KMS-11 (cell line): Measurements from ENCODE around the gene UBA52.

Source experiments
- H2AFZ ChIP-seq: fragments of 200-600 bp; sonication (generic); 2 replicates; pipeline ENCODE4 v1.6.1; 2016; ENCODE audit warnings: antibody characterized with exemption, mixed run types, low read depth
- H3K27ac ChIP-seq: fragments of 200-600 bp; sonication (generic); 2 replicates; pipeline ENCODE4 v1.6.1; 2016; ENCODE audit warnings: mild to moderate bottlenecking, mixed run types
- H3K27me3 ChIP-seq: fragments of 200-600 bp; sonication (generic); 2 replicates; pipeline ENCODE4 v1.6.1; 2017; ENCODE audit warnings: mild to moderate bottlenecking, low read depth, mixed run types, moderate library complexity; ENCODE audit not compliant: insufficient read depth
- H3K36me3 ChIP-seq: fragments of 200-600 bp; sonication (generic); 2 replicates; pipeline ENCODE4 v1.6.1; 2017; ENCODE audit warnings: mild to moderate bottlenecking, mixed run types; ENCODE audit not compliant: insufficient read depth
- H3K4me1 ChIP-seq: fragments of 200-600 bp; sonication (generic); 2 replicates; pipeline ENCODE4 v1.6.1; 2016; ENCODE audit warnings: mild to moderate bottlenecking, low read depth, mixed run types; ENCODE audit not compliant: poor library complexity, severe bottlenecking
- H3K4me2 ChIP-seq: fragments of 200-600 bp; sonication (generic); 2 replicates; pipeline ENCODE4 v1.7.0; 2016; ENCODE audit warnings: mild to moderate bottlenecking, mixed run types
- H3K4me3 ChIP-seq: fragments of 200-600 bp; sonication (generic); IDR thresholded peaks from 2 replicates; pipeline ENCODE4 v1.6.1; 2017; ENCODE audit warnings: low read depth, low read length, mixed read lengths; ENCODE audit not compliant: insufficient read depth
- H3K79me2 ChIP-seq: fragments of 200-600 bp; sonication (generic); 2 replicates; pipeline ENCODE4 v1.6.1; 2016; ENCODE audit warnings: low read depth, mixed run types; ENCODE audit not compliant: insufficient read depth
- H3K9ac ChIP-seq: fragments of 200-600 bp; sonication (generic); 2 replicates; pipeline ENCODE4 v1.6.1; 2016; ENCODE audit warnings: mild to moderate bottlenecking, mixed run types
- H4K20me1 ChIP-seq: fragments of 200-600 bp; sonication (generic); 2 replicates; pipeline ENCODE4 v1.6.1; 2016; ENCODE audit warnings: mild to moderate bottlenecking, mixed run types; ENCODE audit not compliant: insufficient read depth
- TF ChIP-seq, protein P1 (sequence below): fragments of 200-600 bp; sonication (generic); conservative IDR thresholded peaks from 2 replicates; pipeline ENCODE4 v1.6.1; 2017; ENCODE audit warnings: low read depth, mild to moderate bottlenecking, antibody characterized with exemption, low read length, moderate library complexity, mixed read lengths

The UBA52 gene

DNA sequence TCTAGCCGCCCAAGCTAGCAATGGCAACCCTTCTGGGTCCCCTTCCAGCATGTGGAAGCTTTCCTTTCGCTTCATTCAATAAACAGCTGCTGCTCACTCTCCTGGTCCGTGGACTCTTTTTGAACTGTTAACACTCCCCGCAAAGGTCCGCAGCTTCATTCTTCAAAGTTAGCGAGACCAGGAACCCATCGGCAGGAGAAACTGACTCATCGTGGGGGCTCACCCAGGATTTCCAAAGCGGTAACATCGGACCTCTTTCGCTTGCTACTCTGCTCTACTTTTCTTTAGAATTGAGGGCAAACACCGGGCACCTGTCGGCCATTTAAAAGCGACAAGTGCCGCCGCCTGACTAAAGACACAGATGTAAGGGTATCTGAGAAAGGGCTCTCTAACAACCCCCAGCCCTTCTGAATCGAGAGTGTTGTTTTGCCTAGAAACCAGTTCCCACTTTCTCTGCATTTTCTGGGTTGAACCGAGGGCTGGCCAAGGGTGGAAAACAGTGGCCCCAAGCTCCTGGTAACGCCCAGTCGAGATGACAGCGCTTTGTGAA, 5.8 kb downstream of the UBA52 start:
- Histone ChIP-seq H3K9ac (peak overlapping the region; percentile 32; the same call in 1 of the 2 replicates), H2AFZ (no peak overlapping the region), H4K20me1 (no peaks in the 10 kb centered on the region; the same call in 1 of the 2 replicates), H3K4me2 (peak overlapping the region; percentile 75), H3K27me3 (no peaks in the 10 kb centered on the region), H3K79me2 (peaks cover 31% of the 10 kb centered on the region), H3K4me1 (peaks cover 71% of the 10 kb centered on the region), H3K4me3 (no peak overlapping the region), H3K27ac (peak overlapping the region; percentile 83), H3K36me3 (peaks cover 12% of the 10 kb centered on the region; the same call in 1 of the 2 replicates)
- TF ChIP-seq, protein P1, sequence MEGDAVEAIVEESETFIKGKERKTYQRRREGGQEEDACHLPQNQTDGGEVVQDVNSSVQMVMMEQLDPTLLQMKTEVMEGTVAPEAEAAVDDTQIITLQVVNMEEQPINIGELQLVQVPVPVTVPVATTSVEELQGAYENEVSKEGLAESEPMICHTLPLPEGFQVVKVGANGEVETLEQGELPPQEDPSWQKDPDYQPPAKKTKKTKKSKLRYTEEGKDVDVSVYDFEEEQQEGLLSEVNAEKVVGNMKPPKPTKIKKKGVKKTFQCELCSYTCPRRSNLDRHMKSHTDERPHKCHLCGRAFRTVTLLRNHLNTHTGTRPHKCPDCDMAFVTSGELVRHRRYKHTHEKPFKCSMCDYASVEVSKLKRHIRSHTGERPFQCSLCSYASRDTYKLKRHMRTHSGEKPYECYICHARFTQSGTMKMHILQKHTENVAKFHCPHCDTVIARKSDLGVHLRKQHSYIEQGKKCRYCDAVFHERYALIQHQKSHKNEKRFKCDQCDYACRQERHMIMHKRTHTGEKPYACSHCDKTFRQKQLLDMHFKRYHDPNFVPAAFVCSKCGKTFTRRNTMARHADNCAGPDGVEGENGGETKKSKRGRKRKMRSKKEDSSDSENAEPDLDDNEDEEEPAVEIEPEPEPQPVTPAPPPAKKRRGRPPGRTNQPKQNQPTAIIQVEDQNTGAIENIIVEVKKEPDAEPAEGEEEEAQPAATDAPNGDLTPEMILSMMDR: no peak

DNA sequence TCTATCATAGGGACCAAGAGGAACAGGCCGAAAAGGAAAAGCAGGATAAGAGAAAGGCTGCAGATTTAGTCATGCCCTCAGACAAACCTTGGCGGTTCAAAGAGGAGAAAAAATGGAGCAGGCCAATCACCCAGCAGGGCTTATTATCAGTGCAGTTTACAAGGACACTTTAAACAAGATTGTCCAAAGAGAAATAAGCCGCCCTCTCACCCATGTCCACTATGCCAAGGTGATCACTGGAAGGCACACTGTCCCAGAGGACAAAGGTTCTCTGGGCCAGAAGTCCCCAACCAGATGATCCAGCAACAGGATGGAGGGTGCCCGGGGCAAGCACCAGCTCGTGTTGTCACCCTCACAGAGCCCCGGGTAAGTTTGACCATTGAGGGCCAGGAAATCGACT, 8.7 kb downstream of the UBA52 start:
- Histone ChIP-seq H3K4me1 (peaks cover 48% of the 10 kb centered on the region), H3K27me3 (no peaks in the 10 kb centered on the region), H3K9ac (no peak overlapping the region), H4K20me1 (no peaks in the 10 kb centered on the region), H3K4me2 (no peak overlapping the region), H3K27ac (no peak overlapping the region), H3K4me3 (no peak overlapping the region), H3K79me2 (0 out of 2 replicates have a peak, but pooled peaks cover 2% of the 10 kb centered on the region), H2AFZ (no peak overlapping the region), H3K36me3 (peaks cover 10% of the 10 kb centered on the region; the same call in 1 of the 2 replicates)
- TF ChIP-seq, protein P1: no peak

DNA sequence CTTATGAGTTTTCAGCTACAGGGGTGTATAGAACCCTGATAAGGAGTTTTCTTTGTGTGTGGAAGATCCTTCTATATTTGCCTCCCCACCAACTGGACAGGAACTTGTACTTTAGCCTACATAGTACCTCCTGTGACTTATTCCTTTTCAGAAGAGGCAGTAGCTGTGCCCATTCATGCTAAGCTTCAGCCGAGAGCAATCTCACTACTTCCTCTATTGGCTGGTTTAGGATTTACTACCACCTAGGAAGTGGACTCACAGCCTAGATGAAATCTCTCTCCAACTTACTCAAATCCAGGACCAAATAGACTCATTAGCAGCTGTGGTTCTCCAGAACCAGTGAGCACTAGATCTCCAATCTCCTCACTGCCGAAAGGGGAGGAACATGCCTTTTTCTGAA, 14.6 kb downstream of the UBA52 start:
- no peak overlapping the region for H2AFZ ChIP-seq
- no peak overlapping the region for H3K27ac ChIP-seq
- H3K27me3 ChIP-seq: no peaks in the 10 kb centered on the region
- no peak overlapping the region for H3K4me3 ChIP-seq
- peaks cover 10% of the 10 kb centered on the region for H3K79me2 ChIP-seq
- no peaks in the 10 kb centered on the region for H3K36me3 ChIP-seq
- TF ChIP-seq, protein P1: no peak
- H3K4me2 ChIP-seq: no peak overlapping the region
- H4K20me1 ChIP-seq: no peaks in the 10 kb centered on the region
- H3K4me1 ChIP-seq: peaks cover 14% of the 10 kb centered on the region
- no peak overlapping the region for H3K9ac ChIP-seq

- TF ChIP-seq, protein P1: no peak
- peak overlapping the region; percentile 62; the same call in 1 of the 2 replicates for H3K4me2 ChIP-seq
- no peaks in the 10 kb centered on the region for H3K36me3 ChIP-seq
- H3K79me2 ChIP-seq: peaks cover 10% of the 10 kb centered on the region
- no peak overlapping the region for H3K4me3 ChIP-seq
- no peaks in the 10 kb centered on the region for H4K20me1 ChIP-seq
- no peak overlapping the region for H3K27ac ChIP-seq
- H3K4me1 ChIP-seq: peaks cover 14% of the 10 kb centered on the region
- no peak overlapping the region for H2AFZ ChIP-seq
- H3K9ac ChIP-seq: peak overlapping the region; percentile 89; the same call in 1 of the 2 replicates
- H3K27me3 ChIP-seq: no peaks in the 10 kb centered on the region
Observed at GRCh38 chr19:18587561-18587960, 15.9 kb downstream of the UBA52 start.
